ENCODE results near the gene CHRNA10.

Gene CHRNA10

DNA sequence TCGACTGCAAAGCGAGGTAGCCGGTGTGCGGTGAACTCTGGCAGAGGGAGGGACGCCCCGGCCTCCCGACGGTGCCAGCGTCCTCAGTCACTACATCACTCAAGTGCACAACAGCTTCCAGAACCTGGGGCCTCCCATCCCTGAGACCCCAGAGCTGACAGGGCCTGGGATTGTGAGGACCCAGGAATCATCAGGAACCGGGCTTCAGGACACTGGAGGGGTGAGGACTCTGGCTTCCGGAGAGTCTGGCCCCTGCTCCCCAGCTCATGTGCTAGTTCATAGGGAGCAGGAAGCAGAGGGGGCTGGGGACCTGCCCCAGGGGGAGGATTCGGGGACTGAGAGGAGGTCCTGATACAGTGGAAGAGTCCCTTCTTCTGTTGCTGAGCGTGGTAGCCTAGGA, 34.0 kb downstream of the CHRNA10 start:
- no peak for DNase-seq (ENCODE audit: low read depth in 1 of 2, low spot score in 1 of 2)

DNA sequence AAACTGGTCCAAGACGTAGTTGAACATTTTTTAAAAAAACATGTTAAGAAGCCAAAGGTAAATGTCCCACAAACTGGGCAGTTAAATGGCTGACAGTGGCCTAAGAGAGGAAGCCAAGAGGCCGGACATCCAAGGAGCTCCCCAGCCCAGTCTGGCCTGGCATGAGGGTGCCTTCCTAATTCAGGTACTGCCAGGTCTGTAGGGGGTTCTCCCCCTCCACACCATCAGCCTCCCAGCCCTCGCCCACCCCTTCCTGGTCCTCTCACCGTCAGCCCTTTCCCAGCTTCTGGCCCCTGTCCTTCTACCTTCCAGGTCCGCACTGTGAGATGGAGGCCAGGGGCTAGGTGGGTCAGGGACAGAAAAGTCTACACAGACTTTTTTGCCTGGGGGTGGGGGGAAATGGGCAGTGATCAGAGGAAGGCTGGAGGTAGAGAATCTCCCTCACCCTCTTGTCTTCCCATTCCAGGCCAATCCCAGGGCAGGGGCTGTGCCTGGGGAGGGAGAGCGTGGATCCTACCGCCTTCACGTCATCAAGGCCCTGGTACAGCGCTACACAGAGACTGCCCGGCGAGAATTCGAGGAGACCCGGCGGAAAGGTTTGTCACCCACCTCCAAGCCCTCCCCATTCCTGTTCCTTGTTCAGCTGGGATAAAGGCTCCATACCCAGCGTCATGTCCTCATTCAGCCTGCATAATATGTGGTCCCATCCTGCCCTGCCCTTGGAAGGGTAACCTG, 35.4 kb downstream of the CHRNA10 start:
- DNase-seq (ENCODE audit: low read depth in 1 of 2, low spot score in 1 of 2) = no peak

DNA sequence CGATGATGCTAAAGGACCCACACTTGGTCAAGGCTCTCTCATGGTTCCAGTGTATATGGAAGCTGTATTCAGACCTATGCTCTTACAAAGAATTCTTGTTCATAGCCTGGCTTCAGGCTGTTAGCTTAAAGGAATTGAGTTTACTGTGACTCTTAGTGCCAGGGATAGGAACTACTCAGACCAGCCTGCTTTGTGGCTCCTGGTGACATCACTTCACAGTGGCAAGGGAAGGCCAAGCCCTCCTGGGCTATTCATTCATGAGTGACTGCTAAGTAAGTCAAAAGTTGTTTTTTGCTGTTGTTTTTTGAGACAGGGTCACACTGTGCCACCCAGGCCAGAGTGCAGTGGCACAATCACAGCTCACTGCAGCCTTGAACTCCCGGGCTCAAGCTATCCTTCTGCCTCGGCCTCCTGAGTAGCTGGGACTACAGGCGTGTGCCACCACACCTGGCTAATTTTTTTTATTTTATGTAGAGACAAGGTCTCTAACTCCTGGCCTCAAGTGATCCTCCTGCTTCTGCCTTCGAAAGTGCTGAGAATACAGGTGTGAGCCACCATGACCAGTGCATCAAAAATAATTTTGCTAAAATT, 39.0 kb downstream of the CHRNA10 start:
- no peak for DNase-seq (ENCODE audit: low read depth in 1 of 2, low spot score in 1 of 2)

DNA sequence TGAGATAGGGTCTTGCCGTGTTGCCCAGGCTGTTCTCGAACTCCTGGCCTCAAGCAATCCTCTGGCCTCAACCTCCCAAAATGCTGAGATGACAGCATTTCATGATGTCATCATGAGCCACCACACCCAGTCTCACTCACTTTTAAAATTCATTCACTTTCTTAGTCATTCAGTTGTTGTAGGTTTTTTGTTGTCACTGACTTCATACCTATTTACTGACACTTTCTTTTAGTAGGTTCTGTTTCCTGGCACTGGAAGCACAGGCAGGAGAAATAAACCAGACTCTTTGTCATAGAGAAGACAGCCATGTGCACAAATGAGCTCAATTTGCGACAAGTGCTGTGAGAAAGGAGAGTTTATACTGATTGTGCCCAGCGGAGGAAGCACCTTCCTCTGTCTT, 39.9 kb downstream of the CHRNA10 start:
- DNase-seq (ENCODE audit: low read depth in 1 of 2, low spot score in 1 of 2) = no peak

DNA sequence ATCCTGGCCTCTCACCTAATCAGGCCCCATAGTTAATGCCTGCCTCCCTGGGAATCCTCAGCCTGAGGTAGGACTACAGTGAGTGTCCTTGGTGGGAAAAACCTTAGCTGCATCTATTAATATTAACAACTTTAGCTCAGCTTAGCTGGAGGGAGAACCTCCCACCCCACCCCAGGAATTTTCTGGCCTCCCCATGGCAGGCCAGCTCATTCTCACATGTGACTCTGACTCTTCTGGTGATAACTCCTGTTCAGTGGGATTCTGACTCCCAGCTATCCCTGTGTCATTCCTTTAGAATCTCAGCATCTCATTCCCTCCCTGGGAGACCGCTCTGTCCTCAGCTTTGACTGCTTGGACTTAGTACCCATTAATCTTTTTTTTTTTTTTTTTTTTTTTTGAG, 43.9 kb downstream of the CHRNA10 start:
- DNase-seq (ENCODE audit: low read depth in 1 of 2, low spot score in 1 of 2) = no peak

DNA sequence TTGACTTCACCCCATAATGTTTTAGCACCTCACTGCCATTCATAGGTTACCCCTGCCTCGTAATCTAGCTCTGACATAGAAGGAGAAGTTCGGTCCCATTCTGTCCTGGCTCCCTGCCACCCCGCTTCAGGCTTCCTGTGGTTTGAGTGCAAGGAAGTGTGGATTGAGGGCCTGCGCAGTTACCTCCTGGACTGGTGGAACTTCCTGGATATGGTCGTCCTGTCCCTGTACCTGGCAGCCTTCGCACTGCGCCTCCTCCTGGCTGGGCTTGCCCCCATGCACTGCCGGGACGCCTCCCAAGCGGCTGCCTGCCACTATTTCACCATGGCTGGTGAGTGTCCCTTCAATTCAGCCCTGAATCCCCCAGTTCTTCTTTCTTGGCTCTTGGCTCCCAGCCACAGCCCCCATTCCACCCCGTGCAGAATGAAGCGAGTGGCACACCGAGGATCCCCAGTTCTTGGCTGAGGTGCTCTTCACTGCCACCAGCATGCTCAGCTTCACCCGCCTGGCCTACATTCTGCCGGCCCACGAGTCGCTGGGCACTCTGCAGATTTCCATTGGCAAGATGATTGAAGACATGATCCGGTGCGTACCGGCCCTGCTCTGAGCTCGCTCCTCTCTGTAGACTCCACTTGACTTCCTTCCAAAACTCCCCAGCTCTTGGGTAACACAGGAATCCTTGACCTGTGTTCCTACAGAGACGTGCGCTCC, 44.8 kb downstream of the CHRNA10 start:
- no peak for DNase-seq (ENCODE audit: low read depth in 1 of 2, low spot score in 1 of 2)

DNA sequence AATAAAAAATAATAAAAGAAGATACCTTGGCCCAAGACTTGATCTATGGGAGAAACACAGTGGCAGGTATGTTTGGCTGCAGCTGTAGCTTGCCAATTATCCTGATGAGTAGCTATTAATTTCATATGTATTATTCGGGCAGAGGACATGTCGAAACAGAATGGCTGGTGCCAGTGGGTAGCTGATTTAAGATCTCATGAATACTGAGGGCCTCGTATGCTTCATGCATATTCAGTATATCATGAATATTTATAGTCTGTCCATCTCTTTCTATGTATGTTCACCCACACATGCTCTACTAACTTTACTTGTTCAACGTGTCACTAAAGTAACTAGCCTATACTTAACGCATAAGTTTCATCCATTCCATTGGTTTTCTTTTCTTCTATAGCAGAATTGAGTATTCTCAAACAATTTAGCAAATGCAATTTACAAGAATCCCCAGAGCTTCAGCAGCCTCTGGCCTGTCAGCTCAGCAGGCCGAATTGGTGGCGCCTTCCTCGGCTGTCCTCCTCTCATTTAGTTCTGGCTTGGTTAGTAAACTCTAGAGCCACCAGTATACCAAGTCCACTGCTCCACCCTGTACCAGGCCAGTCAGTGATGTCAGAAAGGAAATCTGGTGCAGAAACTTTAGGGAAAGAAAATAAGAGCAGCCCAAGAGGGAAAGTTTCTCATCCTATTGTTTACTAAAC, 47.3 kb downstream of the CHRNA10 start:
- DNase-seq (ENCODE audit: low read depth in 1 of 2, low spot score in 1 of 2) = no peak

DNA sequence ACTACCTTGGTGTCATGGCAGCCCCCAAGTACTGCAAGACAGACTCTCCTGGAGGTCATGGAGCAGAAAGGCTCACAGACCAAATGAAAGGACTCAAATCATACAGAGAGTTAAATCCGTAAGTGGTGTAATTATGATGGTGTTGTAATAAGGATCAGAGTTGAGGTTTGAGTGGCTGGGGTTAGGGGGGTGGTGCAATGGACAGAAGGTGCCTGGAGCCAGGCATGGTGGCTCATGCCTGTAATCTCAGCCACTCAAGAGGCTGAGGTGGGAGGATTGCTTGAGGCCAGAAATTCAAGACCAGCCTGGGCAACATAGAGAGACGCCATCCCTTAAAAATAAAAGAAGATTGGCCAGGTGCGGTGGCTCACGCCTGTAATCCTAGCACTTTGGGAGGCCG, 48.1 kb downstream of the CHRNA10 start:
- no peak for DNase-seq (ENCODE audit: low read depth in 1 of 2, low spot score in 1 of 2)

DNA sequence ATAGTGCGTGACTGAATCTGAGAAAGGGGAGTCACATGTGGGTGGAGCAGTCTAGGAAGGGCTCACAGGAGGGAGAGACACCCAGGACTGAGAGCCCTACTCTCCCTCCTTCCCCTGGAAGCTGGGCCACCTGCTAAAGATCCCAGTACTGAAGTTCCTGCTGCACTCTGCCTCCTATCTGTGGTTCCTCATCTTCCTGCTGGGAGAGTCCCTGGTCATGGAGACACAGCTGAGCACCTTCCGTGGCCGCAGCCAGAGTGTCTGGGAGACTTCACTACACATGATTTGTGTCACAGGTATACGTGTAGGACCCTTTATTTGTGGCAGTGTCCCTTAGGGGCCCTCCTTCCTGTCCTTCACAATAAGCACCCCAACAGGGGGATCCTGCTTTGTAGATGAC, 48.7 kb downstream of the CHRNA10 start:
- DNase-seq (ENCODE audit: low read depth in 1 of 2, low spot score in 1 of 2) = no peak

DNA sequence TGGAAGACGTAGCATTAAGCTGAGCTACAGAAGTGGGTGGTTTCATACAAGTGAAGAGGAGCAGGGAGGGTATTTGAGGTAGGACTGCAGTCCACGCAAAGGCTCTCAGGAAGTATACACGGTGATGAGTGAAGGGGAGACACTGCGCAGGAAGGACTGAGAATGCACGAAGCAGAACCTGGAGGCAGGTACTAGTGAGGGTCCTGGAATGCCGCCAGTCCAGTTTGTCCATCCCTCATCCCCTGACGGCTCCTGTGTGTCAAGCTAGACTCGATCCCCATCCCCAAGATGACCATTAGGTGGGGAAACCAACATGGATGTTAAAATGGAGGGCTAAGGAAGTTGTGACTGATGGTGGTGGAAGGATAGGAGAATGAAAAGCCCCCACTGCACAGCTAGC, 53.2 kb downstream of the CHRNA10 start:
- no peak for DNase-seq (ENCODE audit: low read depth in 1 of 2, low spot score in 1 of 2)

DNA sequence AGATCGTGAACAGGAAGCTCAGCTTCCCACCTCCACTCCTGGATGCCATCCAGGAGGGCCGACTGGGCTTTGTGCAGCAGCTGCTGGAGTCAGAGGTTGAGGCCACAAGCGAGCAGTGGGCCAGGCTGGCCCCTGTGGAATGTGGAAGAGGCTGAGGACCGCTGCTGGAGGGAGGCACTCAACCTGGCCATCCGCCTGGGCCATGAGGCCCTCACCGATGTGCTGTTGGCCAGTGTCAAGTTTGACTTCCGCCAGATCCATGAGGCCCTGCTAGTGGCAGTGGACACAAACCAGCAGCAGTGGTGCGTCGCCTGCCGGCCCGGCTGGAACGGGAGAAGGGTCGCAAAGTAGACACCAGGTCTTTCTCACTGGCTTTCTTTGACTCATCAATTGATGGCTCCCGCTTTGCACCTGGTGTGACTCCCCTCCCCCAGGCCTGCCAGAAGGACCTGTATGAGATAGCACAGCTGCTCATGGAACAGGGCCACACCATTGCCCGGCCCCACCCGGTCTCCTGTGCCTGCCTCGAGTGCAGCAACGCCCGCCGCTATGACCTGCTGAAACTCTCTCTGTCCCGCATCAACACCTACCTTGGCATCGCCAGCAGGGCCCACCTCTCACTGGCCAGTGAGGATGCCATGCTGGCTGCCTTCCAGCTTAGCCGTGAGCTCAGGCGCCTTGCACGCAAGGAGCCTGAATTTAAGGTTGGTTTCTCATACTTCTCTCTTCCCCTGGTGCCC, 54.3 kb downstream of the CHRNA10 start:
- no peak for DNase-seq (ENCODE audit: low read depth in 1 of 2, low spot score in 1 of 2)

DNA sequence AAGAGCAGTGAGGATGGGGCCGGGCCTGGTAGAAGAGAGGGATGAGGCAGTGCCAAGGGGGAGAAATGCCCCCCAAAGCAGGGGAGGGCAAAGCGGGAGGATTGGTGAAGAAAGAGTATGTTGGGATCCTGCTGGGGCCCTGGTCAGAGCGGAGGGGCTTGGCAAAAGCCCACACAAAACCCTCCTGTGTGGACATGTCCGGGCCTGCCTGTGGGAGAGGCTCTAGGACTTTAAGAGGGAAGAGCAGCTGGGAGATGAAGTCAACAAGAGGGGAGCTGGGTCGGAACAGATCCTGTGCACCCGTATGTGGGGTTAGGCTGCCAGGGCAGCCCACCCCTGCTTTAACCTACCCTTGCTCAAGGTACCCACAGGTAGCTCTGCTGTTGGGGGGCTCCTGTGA, 55.2 kb downstream of the CHRNA10 start:
- no peak for DNase-seq (ENCODE audit: low read depth in 1 of 2, low spot score in 1 of 2)
